GM19023 (cell line): ENCODE data around the gene RHOBTB1.
"Not testable (repeated sequence)": the region's sequence is repeated elsewhere in the genome, so short reads cannot be mapped to it uniquely, and the experiment has no call there.

Source experiments
- ATAC-seq: cut with Tn5 transposase; IDR thresholded peaks from one replicate; pipeline ENCODE4 v1.9.1; 2021; ENCODE audit warnings: mild to moderate bottlenecking, moderate library complexity; ENCODE audit not compliant: unreplicated experiment

RHOBTB1 gene

GRCh38 chr10:60944058-60944909 lies at the start of gene RHOBTB1:
Gene RHOBTB1, minus strand, starts transcription at chr10:60944185. Its CDS starts 32,643 bp downstream, at chr10:60911542.
- peak; percentile 43 for ATAC-seq

- no peak for ATAC-seq
These were observed 48.7 kb upstream of the RHOBTB1 start for GRCh38 chr10:60992636-60993035.

- no peak for ATAC-seq
These were observed 46.7 kb upstream of the RHOBTB1 start for GRCh38 chr10:60990663-60991062.

- ATAC-seq: peak; percentile 66
These were observed 45.5 kb upstream of the RHOBTB1 start for GRCh38 chr10:60989400-60989876.

GRCh38 chr10:60986791-60987190 lies 42.8 kb upstream of the RHOBTB1 start:
- ATAC-seq: no peak

GRCh38 chr10:60985951-60986350 lies 42.0 kb upstream of the RHOBTB1 start:
- ATAC-seq: no peak

GRCh38 chr10:60980997-60981396 lies 37.0 kb upstream of the RHOBTB1 start:
- no peak for ATAC-seq

- ATAC-seq: no peak
These were observed 35.7 kb upstream of the RHOBTB1 start for GRCh38 chr10:60979667-60980104.

GRCh38 chr10:60978287-60979115 lies 34.5 kb upstream of the RHOBTB1 start:
- no peak for ATAC-seq

- ATAC-seq: no peak
These were observed 33.5 kb upstream of the RHOBTB1 start for GRCh38 chr10:60977161-60978122.

GRCh38 chr10:60976687-60977086 lies 32.7 kb upstream of the RHOBTB1 start:
- ATAC-seq: no peak

- no peak for ATAC-seq
These were observed 31.7 kb upstream of the RHOBTB1 start for GRCh38 chr10:60975716-60976115.

GRCh38 chr10:60974463-60975149 lies 30.6 kb upstream of the RHOBTB1 start:
- no peak for ATAC-seq

- no peak for ATAC-seq
These were observed 29.1 kb upstream of the RHOBTB1 start for GRCh38 chr10:60973086-60973485.

GRCh38 chr10:60972181-60972580 lies 28.2 kb upstream of the RHOBTB1 start:
- ATAC-seq: not testable (repeated sequence)

GRCh38 chr10:60970526-60970925 lies 26.5 kb upstream of the RHOBTB1 start:
- ATAC-seq: no peak

- no peak for ATAC-seq
These were observed 24.5 kb upstream of the RHOBTB1 start for GRCh38 chr10:60968504-60968903.

GRCh38 chr10:60967854-60968484 lies 24.0 kb upstream of the RHOBTB1 start:
- ATAC-seq: no peak

GRCh38 chr10:60967260-60967659 lies 23.3 kb upstream of the RHOBTB1 start:
- no peak for ATAC-seq
